Heart left ventricle (tissue), 16 donors: ENCODE data around the gene STX11. TPM values are rescaled to one million over a fixed set of nuclear protein-coding genes. Genes with fewer than 3 reads are reported as not detected.
"Not testable (repeated sequence)": the region's sequence is repeated elsewhere in the genome, so short reads cannot be mapped to it uniquely, and the experiment has no call there.

Experiments used
- ATAC-seq, 4 donors: fragments of 200-7000 bp; cut with Tn5 transposase; one replicate each; pipeline ENCODE4 v1.9.1; 2020 to 2022; ENCODE audit warnings: moderate library complexity in 4 of 4, mild to moderate bottlenecking in 3 of 4, moderate number of reproducible peaks in 1 of 4
- DNase-seq, 5 donors: peaks; one replicate each; pipeline ENCODE4 v3.0.0-alpha.2; 2020
- H3K27ac ChIP-seq, 12 donors: fragments of 200-600 bp; sonication (generic) in 4 of 12; one replicate each; pipeline versions ENCODE4 v1.5.0 to v1.8.0; 2016 to 2022; ENCODE audit warnings: mild to moderate bottlenecking in 2 of 12
- H3K27me3 ChIP-seq, 9 donors: fragments of 200-600 bp; sonication (generic) in 2 of 9; one replicate each; pipeline versions ENCODE4 v1.5.1 to v1.8.0; 2016 to 2022; ENCODE audit warnings: mild to moderate bottlenecking in 3 of 9
- H3K36me3 ChIP-seq, 9 donors: fragments of 200-600 bp; sonication (generic) in 2 of 9; one replicate each; pipeline versions ENCODE4 v1.5.0 to v1.8.0; 2018 to 2022; ENCODE audit warnings: mild to moderate bottlenecking in 2 of 9
- H3K4me1 ChIP-seq, 12 donors: fragments of 200-600 bp; sonication (generic) in 4 of 12; one replicate each; pipeline versions ENCODE4 v1.5.0 to v1.8.0; 2016 to 2022; ENCODE audit warnings: mild to moderate bottlenecking in 3 of 12
- H3K4me3 ChIP-seq, 12 donors: fragments of 200-600 bp; sonication (generic) in 4 of 12; one replicate each; pipeline versions ENCODE4 v1.5.0 to v1.8.0; 2017 to 2022; ENCODE audit warnings: mild to moderate bottlenecking in 9 of 12, moderate library complexity in 4 of 12
- H3K9me3 ChIP-seq, 12 donors: fragments of 200-600 bp; sonication (generic) in 4 of 12; one replicate each; pipeline versions ENCODE4 v1.5.0 to v1.8.0; 2016 to 2022; ENCODE audit warnings: mild to moderate bottlenecking in 1 of 12
- POLR2A ChIP-seq, 2 donors: fragments of 450-650 bp; IDR thresholded peaks; one replicate each; pipeline ENCODE4 v1.6.1; 2017; ENCODE audit warnings: antibody characterized with exemption in 2 of 2, mild to moderate bottlenecking in 2 of 2, moderate library complexity in 2 of 2
- WGBS, 4 donors: extraction: QIAGEN DNeasy Blood & Tissue Kit in 2 of 4; methylation state at CpG; one replicate each; pipeline versions ENCODE4 v1.1.5 to v1.1.7; 2013 to 2018; 5-methylcytosine and 5-hydroxymethylcytosine counted together
- intact Hi-C, 10 donors: fragments of 100-400 bp; cut with DNase I; formaldehyde crosslinking; loops; one replicate each; pipeline versions ENCODE4 v1.11.1 to v1.14.2; 2022
- polyA plus RNA-seq, 2 donors: library from polyadenylated mRNA; stranded (reverse); fragments of 200-250 nt; gene quantifications; one replicate each; pipeline ENCODE4 v1.2.3, GENCODE V29; 2013
- total RNA-seq, 9 donors: library from RNA; depleted of rRNA in 2 of 9; stranded (reverse); fragments of >200 nt in 2 of 9; fragmentation: NEBNext Ultra II Directional in 3 of 9; extraction: Animal tissue kit (Norgen Biotek cat#: 25700) in 3 of 9; gene quantifications; one replicate each; pipeline versions ENCODE4 v1.1.0 to v1.2.4, GENCODE V29; 2016 to 2023
- TF ChIP-seq, protein P1 (sequence below), 12 donors: fragments of 200-600 bp; sonication (generic) in 4 of 12; IDR thresholded peaks; one replicate each; pipeline versions ENCODE4 v1.5.0 to v1.8.0; 2018 to 2022; ENCODE audit warnings: antibody characterized with exemption in 12 of 12, mild to moderate bottlenecking in 5 of 12
- donor health status: ischemic (EF 13 %, LVEDD 7.1; RV severe dilation, severe dysfunction).
- donor health status: healthy with polysubstance abuse.
- donor health status: DM: no; HTN: yes; CAD: no.
- donor health status: DM: no; HTN: no; CAD: no.
- donor health status: ischemic (EF 25% LVEDD 6.9; RV normal size, moderate dysfunction).
- donor health status: ischemic (EF 25% LVEDD 5.7; RV mildly dilated, moderate dysfunction).
- donor health status: healthy.
- donor health status: DM: yes; HTN: yes; CAD: no.
- donor health status: ischemic (EF 35%, LVEDD 5.7; RV mildly dilated, moderate dysfunction).
- donor health status: nonischemic (EF 11% LVEDD 7.7; RV severe dilation, severe dysfunction).
- donor health status: DM: yes; HTN: yes; CAD: no.
- donor health status: PGD.
- donor health status: ischemic (EF 29% LVEDD 5.4; RV normal size, mild dysfunction).
- donor health status: nonischemic (EF 23%, LVEDD 6.1; RV moderate dilation, normal function).

STX11 gene
- total and polyA plus RNA-seq, 11 donors = 4.7 to 21.0 (median 9.0) TPM

DNA sequence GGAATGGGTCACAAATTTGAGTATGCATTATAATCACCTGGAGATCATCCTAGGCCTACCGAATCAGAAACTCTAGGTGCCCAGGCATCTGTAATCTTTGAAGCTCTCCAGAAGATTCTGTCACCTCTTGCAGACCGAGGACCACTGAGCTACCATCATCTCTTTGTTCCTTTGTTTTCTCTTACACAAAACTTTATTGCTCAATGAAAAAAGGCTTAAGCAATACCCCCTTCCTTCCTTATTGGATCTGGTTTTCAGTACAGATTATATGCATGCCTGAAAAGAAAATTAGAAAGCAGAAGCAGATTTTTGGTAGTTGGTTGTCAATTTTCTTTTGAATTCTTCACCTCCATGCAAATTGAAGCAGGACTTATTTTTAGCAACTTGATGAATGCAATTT is 31.3 kb downstream of the STX11 start:
- no peak overlapping the region for H3K27ac ChIP-seq
- H3K4me3 ChIP-seq = no peak overlapping the region
- 85 to 94% (median 92%) methylated on average over 2 of the region's 2 CpGs for WGBS, 4 donors
- DNase-seq = no peak
- H3K4me1 ChIP-seq = peaks cover 0 to 47% (median 0%) of the 10 kb centered on the region in 12 donors
- intact Hi-C loops = no loop called here
- H3K27me3 ChIP-seq = no peaks in the 10 kb centered on the region
- no peak for ATAC-seq
- no peaks in the 10 kb centered on the region for H3K9me3 ChIP-seq
- TF ChIP-seq POLR2A (IDR thresholded peaks at IDR 0.05) = no peak
- TF ChIP-seq, protein P1, sequence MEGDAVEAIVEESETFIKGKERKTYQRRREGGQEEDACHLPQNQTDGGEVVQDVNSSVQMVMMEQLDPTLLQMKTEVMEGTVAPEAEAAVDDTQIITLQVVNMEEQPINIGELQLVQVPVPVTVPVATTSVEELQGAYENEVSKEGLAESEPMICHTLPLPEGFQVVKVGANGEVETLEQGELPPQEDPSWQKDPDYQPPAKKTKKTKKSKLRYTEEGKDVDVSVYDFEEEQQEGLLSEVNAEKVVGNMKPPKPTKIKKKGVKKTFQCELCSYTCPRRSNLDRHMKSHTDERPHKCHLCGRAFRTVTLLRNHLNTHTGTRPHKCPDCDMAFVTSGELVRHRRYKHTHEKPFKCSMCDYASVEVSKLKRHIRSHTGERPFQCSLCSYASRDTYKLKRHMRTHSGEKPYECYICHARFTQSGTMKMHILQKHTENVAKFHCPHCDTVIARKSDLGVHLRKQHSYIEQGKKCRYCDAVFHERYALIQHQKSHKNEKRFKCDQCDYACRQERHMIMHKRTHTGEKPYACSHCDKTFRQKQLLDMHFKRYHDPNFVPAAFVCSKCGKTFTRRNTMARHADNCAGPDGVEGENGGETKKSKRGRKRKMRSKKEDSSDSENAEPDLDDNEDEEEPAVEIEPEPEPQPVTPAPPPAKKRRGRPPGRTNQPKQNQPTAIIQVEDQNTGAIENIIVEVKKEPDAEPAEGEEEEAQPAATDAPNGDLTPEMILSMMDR (IDR thresholded peaks at IDR 0.05) = no peak
- peaks cover 0 to 4% (median under 1%) of the 10 kb centered on the region in 9 donors for H3K36me3 ChIP-seq

DNA sequence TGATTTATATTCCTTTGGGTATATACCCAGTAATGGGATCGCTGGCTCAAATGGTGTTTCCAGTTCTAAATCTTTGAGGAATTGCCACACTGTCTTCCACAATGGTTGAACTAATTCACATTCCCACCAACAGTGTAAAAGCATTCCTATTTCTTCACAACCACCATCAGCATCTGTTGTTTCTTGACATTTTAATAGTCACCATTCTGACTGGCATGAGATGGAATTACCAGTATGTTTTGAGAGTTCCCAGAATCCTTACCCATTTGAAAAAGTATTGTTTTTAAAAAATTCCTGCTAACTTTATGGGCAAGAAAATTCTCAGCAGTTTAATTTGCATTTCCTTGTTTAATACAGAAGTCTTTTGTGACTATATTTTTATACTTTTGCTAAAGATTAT is 33.9 kb downstream of the STX11 start:
- H3K9me3 ChIP-seq, DNase-seq, intact Hi-C loops, H3K27ac ChIP-seq, ATAC-seq, H3K4me3 ChIP-seq, H3K27me3 ChIP-seq: not testable (repeated sequence)
- 94 to 100% (median 96%) methylated on average over 1 of the region's 1 CpG for WGBS, 4 donors
- H3K36me3 ChIP-seq = peaks cover 0 to 30% (median 13%) of the 10 kb centered on the region in 9 donors
- H3K4me1 ChIP-seq = peaks cover 0 to 32% (median 0%) of the 10 kb centered on the region in 12 donors

- intact Hi-C loops = no loop called here
- WGBS, 4 donors = 91 to 93% (median 93%) methylated on average over 4 of the region's 4 CpGs
- no peak overlapping the region for H3K27ac ChIP-seq
- no peak overlapping the region for H3K4me3 ChIP-seq
- peaks cover 0 to 22% (median 0%) of the 10 kb centered on the region in 12 donors for H3K4me1 ChIP-seq
- TF ChIP-seq POLR2A (IDR thresholded peaks at IDR 0.05) = no peak
- TF ChIP-seq, protein P1 (IDR thresholded peaks at IDR 0.05) = no peak
- H3K9me3 ChIP-seq = no peaks in the 10 kb centered on the region
- peaks cover 0 to 32% (median 13%) of the 10 kb centered on the region in 9 donors for H3K36me3 ChIP-seq
- ATAC-seq (no peak), DNase-seq (no peak)
- H3K27me3 ChIP-seq = no peaks in the 10 kb centered on the region
Observed at GRCh38 chr6:144185133-144185836, 35.0 kb downstream of the STX11 start.

GRCh38 chr6:144186817-144187625 is 36.7 kb downstream of the STX11 start:
- Histone ChIP-seq H3K27me3 (no peaks in the 10 kb centered on the region), H3K36me3 (peaks cover 0 to 32% (median 13%) of the 10 kb centered on the region in 9 donors), H3K4me1 (peaks cover 0 to 18% (median 2%) of the 10 kb centered on the region in 12 donors), H3K9me3 (no peaks in the 10 kb centered on the region), H3K4me3 (no peak overlapping the region), H3K27ac (no peak overlapping the region)
- no peak for TF ChIP-seq POLR2A (IDR thresholded peaks at IDR 0.05)
- TF ChIP-seq, protein P1 (IDR thresholded peaks at IDR 0.05) = no peak
- no peak for ATAC-seq
- 86 to 91% (median 88%) methylated on average over 74 to 79 of the region's 79 CpGs for WGBS, 4 donors
- DNase-seq = peak in 1 of 5 donors; percentile 53
- intact Hi-C loops = no loop called here
